Bronchial epithelial cell (primary cell): ENCODE results near the gene KCNK4. TPM values are rescaled to one million over a fixed set of nuclear protein-coding genes. Genes with fewer than 3 reads are reported as not detected.

Source experiments
- DNase-seq: peaks from one replicate; pipeline ENCODE4 v3.0.0-alpha.2; 2010; ENCODE audit warnings: low read depth
- FAIRE-seq: peaks from 2 replicates; lab custom pipeline; 2011; peaks lifted over from hg19 to GRCh38; lab: Jason Lieb, UNC
- H3K27me3 ChIP-seq: 2 replicates; pipeline ENCODE4 v1.5.1; 2011; ENCODE audit warnings: low read length; ENCODE audit not compliant: control insufficient read depth, insufficient read depth
- H3K36me3 ChIP-seq: 2 replicates; pipeline ENCODE4 v1.5.1; 2011; ENCODE audit warnings: low read length; ENCODE audit not compliant: control insufficient read depth, insufficient read depth
- H3K4me3 ChIP-seq: 2 replicates; pipeline ENCODE4 v1.5.1; 2011; ENCODE audit warnings: mild to moderate bottlenecking, low read depth, low read length, control low read depth
- CTCF ChIP-seq: IDR thresholded peaks from 2 replicates; pipeline ENCODE4 v1.5.1; 2011; ENCODE audit warnings: mild to moderate bottlenecking, moderate library complexity, low read length, control low read depth, inconsistent platforms; ENCODE audit not compliant: insufficient read depth, severe bottlenecking
- total RNA-seq: library from RNA; depleted of rRNA; stranded (reverse); fragments of >200 nt; gene quantifications from 2 replicates; pipeline ENCODE4 v1.2.1, GENCODE V29; 2014

Gene KCNK4
- total RNA-seq, 1 donor from 2014 or later, result under 0.01 TPM

GRCh38 chr11:64251753-64252002 is 39.4 kb upstream of the KCNK4 start:
- FAIRE-seq (no peak), DNase-seq (no peak)
- no peaks in the 10 kb centered on the region for H3K27me3 ChIP-seq
- H3K4me3 ChIP-seq, result peak overlapping the region; percentile 83
- TF ChIP-seq CTCF, result no peak
- H3K36me3 ChIP-seq, result peaks cover 23% of the 10 kb centered on the region

GRCh38 chr11:64252003-64252872 is 38.9 kb upstream of the KCNK4 start:
- TF ChIP-seq CTCF, result peak; percentile 49
- DNase-seq, result peak; percentile 49
- Histone ChIP-seq H3K36me3 (peaks cover 26% of the 10 kb centered on the region), H3K27me3 (no peaks in the 10 kb centered on the region), H3K4me3 (peak overlapping the region; percentile 83)
- FAIRE-seq, result no peak

- Histone ChIP-seq H3K4me3 (no peak overlapping the region), H3K36me3 (peaks cover 26% of the 10 kb centered on the region), H3K27me3 (no peaks in the 10 kb centered on the region)
- no peak for TF ChIP-seq CTCF
- DNase-seq (no peak), FAIRE-seq (no peak)
Observed at GRCh38 chr11:64253043-64253442, 38.1 kb upstream of the KCNK4 start.

- Histone ChIP-seq H3K4me3 (no peak overlapping the region), H3K36me3 (peaks cover 30% of the 10 kb centered on the region), H3K27me3 (no peaks in the 10 kb centered on the region)
- no peak for TF ChIP-seq CTCF
- no peak for DNase-seq
- no peak for FAIRE-seq
Observed at GRCh38 chr11:64253481-64253880, 37.6 kb upstream of the KCNK4 start.

GRCh38 chr11:64254326-64254725 is 36.8 kb upstream of the KCNK4 start:
- FAIRE-seq, result no peak
- Histone ChIP-seq H3K36me3 (peaks cover 39% of the 10 kb centered on the region), H3K4me3 (no peak overlapping the region), H3K27me3 (no peaks in the 10 kb centered on the region)
- DNase-seq, result no peak
- TF ChIP-seq CTCF, result no peak
